ENCODE data around the gene CYSTM1. TPM values are rescaled to one million over a fixed set of nuclear protein-coding genes. Genes with fewer than 3 reads are reported as not detected.

Gene CYSTM1
- total RNA-seq, 1 donor from 2014 or later: 93.3 TPM

DNA sequence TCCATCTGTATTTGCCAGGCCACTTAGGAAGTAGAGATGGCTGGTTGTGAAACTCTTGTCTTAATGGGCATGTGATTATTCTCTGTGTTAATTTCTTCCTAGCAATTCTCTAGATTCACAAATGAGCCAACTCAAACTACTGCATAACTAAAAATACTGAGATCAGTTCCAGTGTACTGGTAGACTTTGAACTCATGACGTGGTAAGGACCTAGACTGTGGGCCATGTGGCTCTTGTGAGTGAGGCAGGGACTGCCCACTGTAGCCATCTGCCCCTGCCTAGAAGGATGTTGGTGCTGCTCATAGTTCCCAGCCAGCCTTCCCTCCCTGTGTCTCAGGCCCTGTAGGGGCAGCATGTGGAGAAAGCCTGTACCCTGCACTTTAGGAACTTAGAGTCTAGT, 47.4 kb downstream of the CYSTM1 start:
- no peak for DNase-seq
- Histone ChIP-seq H3K36me3 (no peaks in the 10 kb centered on the region), H3K9me3 (replicated peaks) (no peaks in the 10 kb centered on the region), H3K4me3 (no peak overlapping the region), H3K27me3 (ENCODE audit: low read depth) (no peaks in the 10 kb centered on the region), H3K4me1 (peaks cover 91% of the 10 kb centered on the region), H3K27ac (replicated peaks) (peak overlapping the region; percentile 71)
- intact Hi-C loops (cut with micrococcal nuclease): no loop called here
- TF ChIP-seq, protein P1, sequence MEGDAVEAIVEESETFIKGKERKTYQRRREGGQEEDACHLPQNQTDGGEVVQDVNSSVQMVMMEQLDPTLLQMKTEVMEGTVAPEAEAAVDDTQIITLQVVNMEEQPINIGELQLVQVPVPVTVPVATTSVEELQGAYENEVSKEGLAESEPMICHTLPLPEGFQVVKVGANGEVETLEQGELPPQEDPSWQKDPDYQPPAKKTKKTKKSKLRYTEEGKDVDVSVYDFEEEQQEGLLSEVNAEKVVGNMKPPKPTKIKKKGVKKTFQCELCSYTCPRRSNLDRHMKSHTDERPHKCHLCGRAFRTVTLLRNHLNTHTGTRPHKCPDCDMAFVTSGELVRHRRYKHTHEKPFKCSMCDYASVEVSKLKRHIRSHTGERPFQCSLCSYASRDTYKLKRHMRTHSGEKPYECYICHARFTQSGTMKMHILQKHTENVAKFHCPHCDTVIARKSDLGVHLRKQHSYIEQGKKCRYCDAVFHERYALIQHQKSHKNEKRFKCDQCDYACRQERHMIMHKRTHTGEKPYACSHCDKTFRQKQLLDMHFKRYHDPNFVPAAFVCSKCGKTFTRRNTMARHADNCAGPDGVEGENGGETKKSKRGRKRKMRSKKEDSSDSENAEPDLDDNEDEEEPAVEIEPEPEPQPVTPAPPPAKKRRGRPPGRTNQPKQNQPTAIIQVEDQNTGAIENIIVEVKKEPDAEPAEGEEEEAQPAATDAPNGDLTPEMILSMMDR (IDR thresholded peaks at IDR 0.05; ENCODE audit: borderline replicate concordance): no peak

DNA sequence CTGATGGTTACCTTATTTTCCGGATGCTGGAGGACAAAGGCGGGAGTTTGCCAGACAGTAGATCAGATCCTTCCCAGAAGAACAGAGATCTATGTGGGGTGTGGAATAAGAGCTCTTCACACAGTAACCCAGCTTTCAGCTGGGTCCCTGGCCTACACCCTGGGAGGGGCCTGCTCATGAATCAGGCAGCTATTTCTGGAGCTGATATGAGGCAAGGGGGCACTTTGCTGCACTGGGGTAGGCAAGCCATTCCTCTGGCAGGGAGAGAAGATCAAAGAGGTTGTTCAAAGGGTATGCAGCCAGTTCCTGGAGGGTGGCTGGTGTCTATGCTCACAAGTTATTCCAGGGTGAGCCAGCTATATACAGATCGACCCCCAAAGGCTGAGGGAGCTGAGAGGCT, 48.6 kb downstream of the CYSTM1 start:
- peak; percentile 44 for DNase-seq
- Histone ChIP-seq H3K27ac (replicated peaks) (peak overlapping the region; percentile 71), H3K27me3 (ENCODE audit: low read depth) (no peaks in the 10 kb centered on the region), H3K4me3 (peak overlapping the region; percentile 12), H3K9me3 (replicated peaks) (no peaks in the 10 kb centered on the region), H3K36me3 (no peaks in the 10 kb centered on the region), H3K4me1 (peaks cover 91% of the 10 kb centered on the region)
- intact Hi-C loops (cut with micrococcal nuclease): no loop called here
- TF ChIP-seq, protein P1 (IDR thresholded peaks at IDR 0.05; ENCODE audit: borderline replicate concordance): no peak

DNA sequence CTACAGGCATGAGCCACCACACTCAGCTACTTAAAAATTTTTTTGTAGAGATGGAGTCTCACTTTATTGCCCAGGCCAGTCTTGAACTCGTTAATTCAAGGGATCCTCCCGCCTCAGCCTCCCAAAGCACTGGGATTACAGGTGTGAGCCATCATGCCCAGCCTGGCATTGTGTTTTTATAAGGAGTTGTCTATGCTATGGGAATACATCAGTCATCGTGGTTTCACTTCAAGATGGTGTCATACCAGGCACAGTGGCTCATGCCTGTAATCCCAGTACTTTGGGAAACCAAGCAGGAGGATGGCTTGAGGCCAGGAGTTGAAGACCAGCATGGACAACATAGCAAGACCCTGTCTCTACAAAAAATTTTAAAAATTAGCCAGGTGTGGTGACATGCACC, 49.7 kb downstream of the CYSTM1 start:
- TF ChIP-seq, protein P1 (IDR thresholded peaks at IDR 0.05; ENCODE audit: borderline replicate concordance): no peak
- H3K4me1 ChIP-seq: peaks cover 89% of the 10 kb centered on the region
- H3K9me3 ChIP-seq (replicated peaks): no peaks in the 10 kb centered on the region
- DNase-seq: no peak
- H3K27ac ChIP-seq (replicated peaks): no peak overlapping the region
- intact Hi-C loops (cut with micrococcal nuclease): no loop called here
- no peaks in the 10 kb centered on the region for H3K36me3 ChIP-seq
- no peaks in the 10 kb centered on the region for H3K27me3 ChIP-seq (ENCODE audit: low read depth)
- no peak overlapping the region for H3K4me3 ChIP-seq

DNA sequence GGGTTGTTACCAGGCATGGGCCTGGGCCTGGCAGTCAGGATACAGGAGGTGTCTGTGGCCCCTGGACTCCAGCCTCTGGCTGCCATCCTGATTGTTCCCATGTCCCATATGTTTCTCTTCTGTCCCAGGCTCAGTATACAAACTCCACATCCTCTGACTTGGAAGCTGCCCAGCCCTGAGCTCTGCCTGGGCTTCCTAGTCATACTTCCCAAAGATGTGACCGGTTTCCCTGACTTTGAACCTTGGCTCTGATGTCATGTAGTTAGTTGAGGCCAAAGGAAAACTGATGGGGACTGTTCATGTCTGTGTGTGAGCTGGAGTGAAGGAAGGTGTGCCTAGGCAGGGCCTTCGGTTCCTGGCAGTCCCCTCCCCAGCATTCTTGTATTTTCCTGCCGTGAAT, 50.4 kb downstream of the CYSTM1 start:
- H3K27ac ChIP-seq (replicated peaks): peak overlapping the region; percentile 0
- no peaks in the 10 kb centered on the region for H3K27me3 ChIP-seq (ENCODE audit: low read depth)
- no peak overlapping the region for H3K4me3 ChIP-seq
- H3K9me3 ChIP-seq (replicated peaks): no peaks in the 10 kb centered on the region
- H3K4me1 ChIP-seq: peaks cover 81% of the 10 kb centered on the region
- no peak for DNase-seq
- intact Hi-C loops (cut with micrococcal nuclease): no loop called here
- no peaks in the 10 kb centered on the region for H3K36me3 ChIP-seq
- TF ChIP-seq, protein P1 (IDR thresholded peaks at IDR 0.05; ENCODE audit: borderline replicate concordance): no peak

DNA sequence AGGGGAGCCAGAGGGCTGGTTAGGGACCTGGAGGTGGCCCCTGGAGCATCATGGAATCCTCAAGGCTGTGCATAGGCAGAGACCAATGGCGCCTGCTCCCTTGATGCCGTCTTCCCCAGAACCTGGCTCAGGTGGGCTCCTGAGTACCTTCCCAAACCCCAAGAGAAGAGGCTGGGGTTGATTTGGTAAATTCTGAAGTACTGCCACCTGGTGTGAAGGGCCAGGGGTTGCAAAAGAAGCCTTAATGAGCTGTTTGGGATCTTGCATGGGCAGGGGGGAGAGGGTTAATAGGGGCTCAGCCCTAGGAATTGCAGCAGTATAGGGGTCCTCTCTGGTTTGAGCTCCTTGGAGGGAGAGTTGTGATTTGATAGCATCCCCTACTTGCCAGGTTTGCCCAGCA, 52.1 kb downstream of the CYSTM1 start:
- no peak for DNase-seq
- TF ChIP-seq, protein P1 (IDR thresholded peaks at IDR 0.05; ENCODE audit: borderline replicate concordance): no peak
- Histone ChIP-seq H3K36me3 (no peaks in the 10 kb centered on the region), H3K27me3 (ENCODE audit: low read depth) (no peaks in the 10 kb centered on the region), H3K27ac (replicated peaks) (peak overlapping the region; percentile 80), H3K4me3 (no peak overlapping the region), H3K4me1 (peaks cover 65% of the 10 kb centered on the region), H3K9me3 (replicated peaks) (no peaks in the 10 kb centered on the region)
- intact Hi-C loops (cut with micrococcal nuclease): no loop called here

Measured in left ventricle myocardium inferior (tissue), 1 donor.